Posterior cingulate gyrus (tissue), 11 donors: ENCODE results near the gene SP7.

ENCODE experiments used
- DNase-seq, 10 donors: peaks; one replicate each; pipeline versions ENCODE4 v3.0.0 to v3.0.0-alpha.2; 2020 to 2021; ENCODE audit warnings: mixed read lengths in 3 of 10
- intact Hi-C: fragments of 100-400 bp; cut with DNase I; formaldehyde crosslinking; loops from one replicate; pipeline ENCODE4 v1.15.1; 2023

The SP7 gene

GRCh38 chr12:53288322-53288721, 47.8 kb downstream of the SP7 start:
- intact Hi-C loops: no loop called here

GRCh38 chr12:53287741-53288216, 48.4 kb downstream of the SP7 start:
- DNase-seq: peak in 9 of 10 donors; percentile 18 to 94 (median 71)
- intact Hi-C loops: loop anchor here (1.0 kb wide), 1 partner anchor 74 kb away; no protein-coding TSS in a partner anchor

More at GRCh38 chr12:53288322-53288721, 47.8 kb downstream of the SP7 start:
- peak in 1 of 10 donors; percentile 62 for DNase-seq

- intact Hi-C loops: no loop called here
- peak in 1 of 10 donors; percentile 23 for DNase-seq
Observed at GRCh38 chr12:53286448-53286847, 49.7 kb downstream of the SP7 start.

GRCh38 chr12:53279888-53280498, 56.2 kb downstream of the SP7 start:
- DNase-seq: no peak
- intact Hi-C loops: no loop called here

GRCh38 chr12:53279283-53279869, 56.8 kb downstream of the SP7 start:
- intact Hi-C loops: no loop called here
- peak in 1 of 10 donors; percentile 39 for DNase-seq

GRCh38 chr12:53277981-53278380, 58.2 kb downstream of the SP7 start:
- DNase-seq: no peak
- intact Hi-C loops: no loop called here
